Esophagus muscularis mucosa (tissue), 3 donors: ENCODE results near the gene SNX1.

ENCODE experiments used
- CTCF ChIP-seq, 3 experiments: fragments of 200-600 bp in 2 of 3; fragments of 450-650 bp in 1 of 3; sonication (generic) in 2 of 3; IDR thresholded peaks; one replicate each; pipeline ENCODE4 v1.5.1; 2017 to 2019; ENCODE audit warnings: antibody characterized with exemption in 3 of 3, mild to moderate bottlenecking in 2 of 3, moderate library complexity in 1 of 3
- POLR2A ChIP-seq: fragments of 450-650 bp; IDR thresholded peaks from one replicate; pipeline ENCODE4 v1.6.1; 2017; ENCODE audit warnings: antibody characterized with exemption, moderate library complexity, mild to moderate bottlenecking, low read depth
- POLR2AphosphoS5 ChIP-seq, 2 donors: sonication (generic); formaldehyde crosslinking; IDR thresholded peaks; one replicate each; pipeline ENCODE4 v1.6.1; 2017; ENCODE audit warnings: antibody characterized with exemption in 2 of 2

DNA sequence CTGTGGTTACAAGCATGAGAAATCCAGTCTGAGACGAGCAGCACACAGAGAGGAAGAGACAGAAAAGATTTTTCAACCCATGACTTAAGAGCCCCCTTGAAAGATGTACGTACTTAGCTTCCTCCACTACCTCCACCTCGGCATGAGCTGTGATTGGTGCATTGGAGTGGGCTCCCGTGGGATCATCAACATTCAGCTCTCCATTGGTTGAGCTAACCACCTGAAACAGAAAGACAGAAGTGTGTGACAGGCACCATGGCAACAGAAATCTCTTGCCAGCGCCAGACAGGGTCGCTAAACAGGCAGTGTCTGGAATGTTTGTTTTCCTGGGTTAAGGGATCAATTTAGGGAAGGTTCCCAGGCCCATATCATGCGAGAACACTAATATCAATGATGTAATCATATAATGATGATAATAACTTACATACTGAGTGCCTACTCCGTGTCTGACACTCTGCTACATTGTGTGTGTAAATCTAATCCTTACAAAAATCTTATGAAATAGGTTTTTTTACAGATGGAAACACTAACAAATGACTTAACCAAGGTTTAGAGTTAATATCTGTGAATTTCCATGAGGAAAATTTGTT, 84.5 kb downstream of the SNX1 start:
- TF ChIP-seq CTCF (IDR thresholded peaks at IDR 0.05) (no peak), POLR2A (no peak), POLR2AphosphoS5 (IDR thresholded peaks at IDR 0.05) (no peak)
